GM23248 (cell line): Measurements from ENCODE around the gene RAB3IL1. TPM values are rescaled to one million over a fixed set of nuclear protein-coding genes. Genes with fewer than 3 reads are reported as not detected.

Experiments
- DNase-seq: peaks from one replicate; pipeline ENCODE4 v3.0.0-alpha.2; 2015
- H2AFZ ChIP-seq: fragments of 200-600 bp; sonication (generic); 2 replicates; pipeline ENCODE4 v1.6.1; 2016; ENCODE audit warnings: antibody characterized with exemption
- H3F3A ChIP-seq: fragments of 200-600 bp; sonication (generic); 2 replicates; pipeline ENCODE4 v1.6.1; 2016; ENCODE audit warnings: mild to moderate bottlenecking, antibody characterized with exemption, mixed run types; ENCODE audit not compliant: insufficient read depth
- H3K27ac ChIP-seq: fragments of 200-600 bp; sonication (generic); 2 replicates; pipeline ENCODE4 v1.5.1; 2016; ENCODE audit warnings: mild to moderate bottlenecking
- H3K27me3 ChIP-seq: fragments of 200-600 bp; sonication (generic); replicated peaks from 2 replicates; pipeline ENCODE4 v1.6.1; 2016; ENCODE audit warnings: mild to moderate bottlenecking; ENCODE audit not compliant: insufficient read depth
- H3K36me3 ChIP-seq: fragments of 200-600 bp; sonication (generic); 2 replicates; pipeline ENCODE4 v1.6.1; 2016; ENCODE audit warnings: low read depth, mild to moderate bottlenecking
- H3K4me1 ChIP-seq: fragments of 200-600 bp; sonication (generic); 2 replicates; pipeline ENCODE4 v1.6.1; 2016; ENCODE audit warnings: mild to moderate bottlenecking; ENCODE audit not compliant: insufficient read depth
- H3K4me2 ChIP-seq: fragments of 200-600 bp; sonication (generic); one replicate; pipeline ENCODE4 v1.6.1; 2016; ENCODE audit warnings: mild to moderate bottlenecking; ENCODE audit not compliant: unreplicated experiment
- H3K4me3 ChIP-seq: fragments of 200-600 bp; sonication (generic); 2 replicates; pipeline ENCODE4 v1.5.1; 2016; ENCODE audit warnings: mild to moderate bottlenecking
- H3K79me2 ChIP-seq: fragments of 200-600 bp; sonication (generic); 2 replicates; pipeline ENCODE4 v1.6.1; 2016; ENCODE audit warnings: mild to moderate bottlenecking; ENCODE audit not compliant: insufficient read depth
- H3K9ac ChIP-seq: fragments of 200-600 bp; sonication (generic); 2 replicates; pipeline ENCODE4 v1.6.1; 2016; ENCODE audit warnings: mild to moderate bottlenecking
- H3K9me2 ChIP-seq: fragments of 200-600 bp; sonication (generic); 2 replicates; pipeline ENCODE4 v1.6.1; 2016; ENCODE audit warnings: mixed run types, mild to moderate bottlenecking, moderate library complexity; ENCODE audit not compliant: insufficient read depth
- H3K9me3 ChIP-seq: fragments of 200-600 bp; sonication (generic); one replicate; pipeline ENCODE4 v1.6.1; 2017; ENCODE audit warnings: low read depth
- H4K20me1 ChIP-seq: fragments of 200-600 bp; sonication (generic); 2 replicates; pipeline ENCODE4 v1.6.0; 2016; ENCODE audit not compliant: insufficient read depth
- EZH2 ChIP-seq: fragments of 200-600 bp; sonication (generic); IDR thresholded peaks from 2 replicates; pipeline ENCODE4 v1.6.1; 2018; ENCODE audit warnings: antibody characterized with exemption, mild to moderate bottlenecking; ENCODE audit not compliant: insufficient read depth, poor library complexity, severe bottlenecking
- EZH2phosphoT487 ChIP-seq: fragments of 200-600 bp; sonication (generic); IDR thresholded peaks from 2 replicates; pipeline ENCODE4 v1.6.1; 2018; ENCODE audit warnings: antibody characterized with exemption, moderate library complexity, mild to moderate bottlenecking, low read depth; ENCODE audit not compliant: insufficient read depth
- WGBS, 2 experiments: methylation state at CpG; one replicate each; pipeline ENCODE4 v1.1.6; 2015 to 2017; ENCODE audit warnings: low lambda C conversion rate in 2 of 2, low coverage in 1 of 2; ENCODE audit errors: missing lambda C conversion rate in 2 of 2; 5-methylcytosine and 5-hydroxymethylcytosine counted together
- in situ Hi-C: fragments of 300-500 bp; cut with MboI; formaldehyde crosslinking; loops from 2 replicates; pipeline ENCODE4 v1.15.0; 2020
- polyA plus RNA-seq: library from polyadenylated mRNA; unstranded; fragments of >200 nt; fragmentation: Nextera tagmentation; extraction: Ambion mirVana; gene quantifications from 2 replicates; pipeline ENCODE4 v1.2.1, GENCODE V29; 2016
- total RNA-seq: library from RNA; depleted of rRNA; stranded (reverse); fragments of >200 nt; shearing (Covaris generic); gene quantifications from 2 replicates; pipeline ENCODE4 v1.2.3, GENCODE V29; 2014

RAB3IL1 gene
- total and polyA plus RNA-seq, 2 experiments from 2014 or later = 3.3 to 6.6 TPM

DNA sequence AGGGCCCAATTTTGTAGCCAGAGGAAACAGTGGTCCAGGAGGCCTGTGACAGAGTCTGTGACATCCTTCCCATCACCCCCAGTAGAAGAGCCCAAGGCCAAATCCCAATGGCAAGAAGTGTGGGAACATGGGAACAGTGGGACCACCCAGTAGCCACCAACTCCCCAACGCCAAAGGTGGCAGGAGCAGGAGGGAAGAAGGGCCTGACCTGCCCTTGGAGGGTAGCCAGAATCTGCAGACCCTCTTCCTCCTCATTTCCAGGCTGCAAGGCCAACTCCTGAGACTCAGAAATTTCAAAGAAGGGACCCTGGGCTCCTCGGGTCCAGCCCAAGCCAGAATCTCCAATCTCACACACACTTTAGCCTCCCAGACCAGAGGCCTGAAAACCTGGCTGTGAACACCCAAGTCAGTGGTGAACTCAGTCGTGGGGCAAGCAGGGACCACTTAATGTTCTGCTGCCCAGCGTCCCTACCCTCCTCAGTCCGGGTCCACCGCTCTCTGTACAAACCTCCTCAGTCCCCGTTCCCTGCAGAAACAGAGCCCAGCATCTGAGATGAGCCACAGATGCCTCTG lies 6.2 kb downstream of the RAB3IL1 start:
- Histone ChIP-seq H3K79me2 (no peaks in the 10 kb centered on the region), H3K9me2 (no peaks in the 10 kb centered on the region), H3K36me3 (no peaks in the 10 kb centered on the region), H3K4me2 (no peak overlapping the region), H3K4me3 (no peak overlapping the region), H3K27me3 (no peaks in the 10 kb centered on the region), H3K9ac (no peak overlapping the region), H3K27ac (no peak overlapping the region), H3K4me1 (no peaks in the 10 kb centered on the region), H3K9me3 (no peaks in the 10 kb centered on the region), H2AFZ (no peak overlapping the region), H4K20me1 (no peaks in the 10 kb centered on the region), H3F3A (no peaks in the 10 kb centered on the region)
- TF ChIP-seq EZH2phosphoT487 (no peak), EZH2 (no peak)
- in situ Hi-C loops = no loop called here
- no peak for DNase-seq
- 78 to 82% methylated on average over 7 of the region's 7 CpGs for WGBS, 2 experiments

DNA sequence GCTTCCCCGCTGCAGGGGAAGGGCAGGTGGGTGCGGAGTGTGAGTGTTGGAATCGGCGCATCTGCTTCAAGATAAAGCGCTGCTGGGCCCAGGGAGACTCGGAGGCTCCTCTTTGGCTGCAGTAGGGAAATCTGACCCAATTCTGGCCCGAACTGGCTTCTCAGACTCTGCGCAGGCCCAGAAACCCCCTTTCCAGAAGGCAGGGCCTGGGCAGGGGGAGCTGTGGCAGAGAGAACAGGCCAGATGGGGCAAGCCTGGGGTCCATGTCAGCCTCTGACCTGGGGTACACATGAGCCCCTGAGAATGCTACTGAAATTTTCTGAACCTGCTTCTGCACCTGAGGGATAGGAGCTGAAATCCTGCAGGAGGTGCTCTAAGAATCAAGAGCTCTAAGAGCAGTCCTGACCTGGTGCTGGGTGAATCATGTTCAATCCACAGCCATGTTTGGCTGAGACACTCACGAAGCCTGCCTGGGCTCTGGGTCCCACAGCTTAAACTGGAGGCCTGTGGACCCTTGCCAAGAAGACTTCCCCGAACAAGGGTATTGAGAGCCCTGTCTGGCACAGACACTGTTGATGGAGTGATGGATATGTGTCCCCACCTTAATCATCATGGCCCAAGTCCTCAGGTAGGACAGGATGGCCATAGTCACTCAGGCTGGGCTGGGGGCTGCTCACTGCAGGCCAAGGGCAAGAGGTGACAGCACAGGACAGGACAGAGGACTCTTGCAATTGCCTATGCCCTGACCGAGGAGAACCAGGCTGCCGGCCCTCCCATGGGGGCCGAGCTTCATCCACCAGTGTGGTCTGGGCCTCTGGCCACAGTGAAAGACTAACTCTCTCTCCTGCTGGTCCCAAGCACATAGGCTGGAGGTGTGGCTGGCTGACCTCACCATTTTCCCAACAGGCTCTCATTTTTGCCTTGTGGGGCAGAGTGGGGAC lies 6.9 kb downstream of the RAB3IL1 start:
- DNase-seq = peak; percentile 27
- Histone ChIP-seq H3K36me3 (no peaks in the 10 kb centered on the region), H2AFZ (no peak overlapping the region), H3K4me2 (no peak overlapping the region), H3F3A (no peaks in the 10 kb centered on the region), H3K27me3 (no peaks in the 10 kb centered on the region), H3K4me3 (no peak overlapping the region), H4K20me1 (no peaks in the 10 kb centered on the region), H3K9ac (no peak overlapping the region), H3K9me2 (no peaks in the 10 kb centered on the region), H3K27ac (no peak overlapping the region), H3K4me1 (no peaks in the 10 kb centered on the region), H3K79me2 (no peaks in the 10 kb centered on the region), H3K9me3 (no peaks in the 10 kb centered on the region)
- WGBS, 2 experiments = 61 to 68% methylated on average over 13 of the region's 13 CpGs
- in situ Hi-C loops = no loop called here
- TF ChIP-seq EZH2phosphoT487 (no peak), EZH2 (no peak)

DNA sequence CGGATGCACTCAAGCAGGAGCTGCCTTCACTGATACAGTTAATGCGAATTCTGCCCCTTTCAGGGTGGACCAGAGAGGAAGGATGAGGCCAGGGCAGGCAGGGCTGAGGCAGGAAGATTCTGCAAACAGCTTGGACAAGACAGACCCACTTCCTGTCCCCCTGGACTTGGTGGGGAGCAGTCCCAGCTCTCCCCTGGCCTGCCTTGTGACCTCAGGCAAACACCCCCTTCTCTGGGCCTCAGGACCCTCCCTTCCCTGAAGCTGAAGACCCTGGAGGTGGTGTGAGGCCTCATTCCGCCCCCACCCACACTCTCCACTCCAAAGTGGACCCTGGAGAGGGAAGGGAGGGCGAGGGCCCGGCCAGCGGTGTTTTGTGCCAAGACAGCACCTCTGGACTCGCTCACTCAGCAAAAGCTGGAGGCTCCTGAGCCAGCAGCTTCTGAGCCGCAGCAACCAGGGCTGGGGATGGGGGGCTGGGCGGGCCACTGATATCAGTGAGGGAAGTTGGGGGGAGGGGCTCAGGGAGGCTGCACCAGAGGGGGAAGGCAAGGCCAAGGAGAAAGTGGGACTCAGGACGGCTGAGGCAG lies 8.5 kb downstream of the RAB3IL1 start:
- DNase-seq = no peak
- Histone ChIP-seq H3K27me3 (no peaks in the 10 kb centered on the region), H3K4me1 (no peaks in the 10 kb centered on the region), H3K9me3 (no peaks in the 10 kb centered on the region), H3K9me2 (no peaks in the 10 kb centered on the region), H3K79me2 (no peaks in the 10 kb centered on the region), H3K4me3 (no peak overlapping the region), H4K20me1 (no peaks in the 10 kb centered on the region), H2AFZ (no peak overlapping the region), H3K27ac (no peak overlapping the region), H3K4me2 (no peak overlapping the region), H3K9ac (no peak overlapping the region), H3F3A (no peaks in the 10 kb centered on the region), H3K36me3 (no peaks in the 10 kb centered on the region)
- TF ChIP-seq EZH2 (no peak), EZH2phosphoT487 (no peak)
- in situ Hi-C loops = no loop called here
- WGBS, 2 experiments = 69 to 75% methylated on average over 10 of the region's 10 CpGs

DNA sequence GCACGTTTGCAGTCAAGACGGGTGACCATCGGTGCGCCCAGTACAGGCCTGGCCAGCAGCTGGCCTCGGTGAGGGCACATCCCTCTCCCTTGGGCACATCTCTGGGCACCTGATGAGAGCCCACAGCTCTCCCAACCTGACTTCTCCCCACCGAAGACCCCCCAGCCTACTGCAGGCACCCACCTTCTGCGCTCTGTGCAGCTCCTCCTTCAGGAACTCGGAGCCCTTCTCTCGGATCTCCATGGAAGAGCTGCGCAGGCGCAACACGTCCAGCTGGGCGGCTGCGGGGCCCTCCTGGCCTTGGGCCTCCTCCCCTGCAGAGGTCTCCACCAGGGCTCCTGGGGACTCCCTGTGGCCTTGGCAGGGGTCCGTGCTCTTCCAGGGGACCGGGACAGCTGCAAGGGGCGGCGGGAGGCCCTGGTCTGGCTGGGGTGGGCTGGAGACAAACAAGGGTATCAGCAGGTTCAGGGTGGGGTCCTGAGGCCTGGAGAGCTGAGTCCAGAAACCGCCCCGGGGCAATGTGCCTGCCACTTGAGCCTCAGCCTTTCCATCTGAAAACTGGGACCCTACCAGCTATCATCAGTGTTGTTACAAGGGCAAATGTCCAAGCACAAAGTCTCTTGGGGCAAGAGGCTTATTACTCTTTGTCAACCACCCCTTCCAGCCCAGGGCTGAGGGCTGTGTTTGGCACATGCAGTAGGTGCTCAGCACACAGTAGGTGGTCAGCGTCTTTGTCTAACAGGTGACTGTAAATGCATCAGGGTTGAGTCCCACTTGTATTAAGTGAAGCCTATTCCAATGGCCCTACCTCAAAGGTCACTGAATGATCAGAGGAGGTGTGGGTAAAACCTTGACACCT lies 9.3 kb downstream of the RAB3IL1 start:
- H3F3A ChIP-seq = no peaks in the 10 kb centered on the region
- no peaks in the 10 kb centered on the region for H3K79me2 ChIP-seq
- H3K4me2 ChIP-seq = no peak overlapping the region
- no peaks in the 10 kb centered on the region for H3K4me1 ChIP-seq
- no peaks in the 10 kb centered on the region for H3K9me2 ChIP-seq
- no peak for TF ChIP-seq EZH2phosphoT487
- no peak for TF ChIP-seq EZH2
- DNase-seq = no peak
- no peak overlapping the region for H3K4me3 ChIP-seq
- H3K27me3 ChIP-seq = no peaks in the 10 kb centered on the region
- no peaks in the 10 kb centered on the region for H3K36me3 ChIP-seq
- in situ Hi-C loops = no loop called here
- no peak overlapping the region for H3K9ac ChIP-seq
- H4K20me1 ChIP-seq = no peaks in the 10 kb centered on the region
- H3K9me3 ChIP-seq = no peaks in the 10 kb centered on the region
- no peak overlapping the region for H2AFZ ChIP-seq
- WGBS, 2 experiments = 90 to 91% methylated on average over 18 to 21 of the region's 21 CpGs
- H3K27ac ChIP-seq = no peak overlapping the region
